ENCODE measurements around the gene PTPRE. TPM values are rescaled to one million over a fixed set of nuclear protein-coding genes. Genes with fewer than 3 reads are reported as not detected.

Gene PTPRE
- total RNA-seq, 1 experiment from 2014 or later: 7.9 TPM

GRCh38 chr10:128036011-128036615 is 129.2 kb downstream of the PTPRE start:
- peaks cover 8% of the 10 kb centered on the region for H3K4me1 ChIP-seq (replicated peaks; ENCODE audit: insufficient read depth)
- BruUV-seq (replicated peaks): no TSS peak
- ChIA-PET POLR2A (ENCODE audit: unreplicated experiment) (no interaction called here), CTCF (interaction anchor here (0.7 to 1.0 kb wide), 2 partner anchors 27 to 69 kb away, joined by 3 read pairs; no protein-coding TSS in a partner anchor)
- H4K20me1 ChIP-seq (ENCODE audit: insufficient read depth): no peaks in the 10 kb centered on the region
- intact Hi-C loops (cut with micrococcal nuclease; ENCODE audit: unreplicated experiment): no loop called here
- no peak for DNase-seq
- no peaks in the 10 kb centered on the region for H3K9me2 ChIP-seq (ENCODE audit: insufficient read depth)
- no peaks in the 10 kb centered on the region for H3K9me3 ChIP-seq (ENCODE audit: insufficient read depth, low read depth)
- TF ChIP-seq EZH2 (IDR thresholded peaks at IDR 0.05; ENCODE audit: low read depth) (no peak), CTCF (conservative IDR thresholded peaks at IDR 0.05) (no peak)
- H3K4me2 ChIP-seq: no peak overlapping the region
- H3K79me2 ChIP-seq (ENCODE audit: low read depth): no peaks in the 10 kb centered on the region
- H3K36me3 ChIP-seq (ENCODE audit: low read depth): no peaks in the 10 kb centered on the region
- no peaks in the 10 kb centered on the region for H3F3A ChIP-seq (ENCODE audit: insufficient read depth, low read depth)
- no peaks in the 10 kb centered on the region for H3K27me3 ChIP-seq (ENCODE audit: insufficient read depth, low read depth)
- no peak overlapping the region for H3K4me3 ChIP-seq
- H3K27ac ChIP-seq: no peak overlapping the region
- no peak overlapping the region for H2AFZ ChIP-seq

GRCh38 chr10:128036746-128037543 is 130.0 kb downstream of the PTPRE start:
- BruUV-seq (replicated peaks): no TSS peak
- Histone ChIP-seq H3K36me3 (ENCODE audit: low read depth) (no peaks in the 10 kb centered on the region), H3K9me3 (ENCODE audit: insufficient read depth, low read depth) (no peaks in the 10 kb centered on the region), H3K4me3 (no peak overlapping the region), H3K79me2 (ENCODE audit: low read depth) (no peaks in the 10 kb centered on the region), H3K27ac (no peak overlapping the region), H3K27me3 (ENCODE audit: insufficient read depth, low read depth) (no peaks in the 10 kb centered on the region), H3F3A (ENCODE audit: insufficient read depth, low read depth) (no peaks in the 10 kb centered on the region), H3K9me2 (ENCODE audit: insufficient read depth) (no peaks in the 10 kb centered on the region), H2AFZ (no peak overlapping the region), H3K4me1 (replicated peaks; ENCODE audit: insufficient read depth) (peaks cover 8% of the 10 kb centered on the region), H4K20me1 (ENCODE audit: insufficient read depth) (no peaks in the 10 kb centered on the region), H3K4me2 (no peak overlapping the region)
- CTCF ChIA-PET: interaction anchor here (0.7 kb wide), 1 partner anchor 68 kb away, joined by 3 read pairs; no protein-coding TSS in a partner anchor
- no peak for TF ChIP-seq CTCF (conservative IDR thresholded peaks at IDR 0.05)
- TF ChIP-seq EZH2 (IDR thresholded peaks at IDR 0.05; ENCODE audit: low read depth): no peak
- POLR2A ChIA-PET (ENCODE audit: unreplicated experiment): no interaction called here
- peak; percentile 5 to 39 for DNase-seq
- intact Hi-C loops (cut with micrococcal nuclease; ENCODE audit: unreplicated experiment): no loop called here

- Histone ChIP-seq H3K9me3 (ENCODE audit: insufficient read depth, low read depth) (no peaks in the 10 kb centered on the region), H3F3A (ENCODE audit: insufficient read depth, low read depth) (no peaks in the 10 kb centered on the region), H3K9me2 (ENCODE audit: insufficient read depth) (no peaks in the 10 kb centered on the region), H2AFZ (no peak overlapping the region), H3K27ac (no peak overlapping the region), H3K4me3 (no peak overlapping the region), H4K20me1 (ENCODE audit: insufficient read depth) (no peaks in the 10 kb centered on the region), H3K79me2 (ENCODE audit: low read depth) (no peaks in the 10 kb centered on the region), H3K4me2 (no peak overlapping the region), H3K36me3 (ENCODE audit: low read depth) (no peaks in the 10 kb centered on the region), H3K27me3 (ENCODE audit: insufficient read depth, low read depth) (no peaks in the 10 kb centered on the region), H3K4me1 (replicated peaks; ENCODE audit: insufficient read depth) (peaks cover 8% of the 10 kb centered on the region)
- DNase-seq: no peak
- intact Hi-C loops (cut with micrococcal nuclease; ENCODE audit: unreplicated experiment): no loop called here
- TF ChIP-seq CTCF (conservative IDR thresholded peaks at IDR 0.05) (no peak), EZH2 (IDR thresholded peaks at IDR 0.05; ENCODE audit: low read depth) (no peak)
- BruUV-seq (replicated peaks): no TSS peak
- POLR2A ChIA-PET (ENCODE audit: unreplicated experiment): no interaction called here
- CTCF ChIA-PET: no interaction called here
Measured at GRCh38 chr10:128040096-128040495, 133.2 kb downstream of the PTPRE start.
